Endothelial cell of umbilical vein (primary cell): ENCODE data around the gene NMT2. TPM values are rescaled to one million over a fixed set of nuclear protein-coding genes. Genes with fewer than 3 reads are reported as not detected.

Experiments
- BruUV-seq: library from RNA; stranded (reverse); fragments of 400-500 nt; replicated peaks from 2 replicates; lab custom pipeline; 2021; lab: Mats Ljungman, UMichigan
- CTCF ChIA-PET: fragments of 300-600, 350-600 bp; sonication (Branson Sonifier 250); formaldehyde crosslinking; loops from one replicate; lab custom pipeline; 2021; ENCODE audit warnings: antibody characterized with exemption, inconsistent platforms; lab: Charles Lee
- POLR2A ChIA-PET: fragments of 300-600, 350-600 bp; sonication (Branson Sonifier 250); formaldehyde crosslinking; loops from one replicate; lab custom pipeline; 2021; ENCODE audit warnings: antibody characterized with exemption, inconsistent platforms; lab: Charles Lee
- DNase-seq: peaks from one replicate; pipeline ENCODE4 v3.0.0-alpha.2; 2011; ENCODE audit warnings: low read depth, low spot score
- FAIRE-seq: peaks from 2 replicates; lab custom pipeline; 2011; peaks lifted over from hg19 to GRCh38; lab: Jason Lieb, UNC
- H2AFZ ChIP-seq: 2 replicates; pipeline ENCODE4 v1.6.0; 2012; ENCODE audit warnings: low read depth, low read length, control low read depth, inconsistent platforms
- H3K27ac ChIP-seq: 2 replicates; pipeline ENCODE4 v1.5.1; 2011; ENCODE audit warnings: low read depth, mild to moderate bottlenecking, control low read depth, low read length, moderate library complexity; ENCODE audit not compliant: insufficient read depth
- H3K27me3 ChIP-seq, 2 experiments: 2 replicates each; pipeline versions ENCODE4 v1.6.0 to v1.6.1; 2011; ENCODE audit warnings: low read length in 2 of 2, mixed read lengths in 1 of 2; ENCODE audit not compliant: control insufficient read depth in 2 of 2, insufficient read depth in 2 of 2
- H3K36me3 ChIP-seq, 2 experiments: 2 replicates in 1 of 2; 3 replicates in 1 of 2; pipeline ENCODE4 v1.5.1; 2011; ENCODE audit warnings: low read length in 2 of 2, mild to moderate bottlenecking in 1 of 2, moderate library complexity in 1 of 2; ENCODE audit not compliant: control insufficient read depth in 2 of 2, insufficient read depth in 2 of 2; ENCODE audit errors: extremely low read depth in 1 of 2
- H3K4me1 ChIP-seq: 3 replicates; pipeline ENCODE4 v1.5.1; 2011; ENCODE audit warnings: mild to moderate bottlenecking, low read length; ENCODE audit not compliant: control insufficient read depth, insufficient read depth; ENCODE audit errors: extremely low read depth
- H3K4me2 ChIP-seq: 2 replicates; pipeline ENCODE4 v1.6.1; 2011; ENCODE audit warnings: low read length, control low read depth, mixed read lengths; ENCODE audit not compliant: insufficient read depth
- H3K4me3 ChIP-seq, 3 experiments: fragments of 200-600 bp in 1 of 3; sonication (generic), shearing (Covaris generic) in 1 of 3; replicated peaks in 1 of 3; 2 replicates each; pipeline ENCODE4 v1.5.1; 2011 to 2016; ENCODE audit warnings: control low read depth in 3 of 3, low read length in 3 of 3, mild to moderate bottlenecking in 2 of 3, inconsistent platforms in 1 of 3, low read depth in 1 of 3, moderate library complexity in 1 of 3; ENCODE audit not compliant: insufficient read depth in 1 of 3
- H3K79me2 ChIP-seq: 2 replicates; pipeline ENCODE4 v1.6.0; 2012; ENCODE audit warnings: low read length, inconsistent platforms; ENCODE audit not compliant: control insufficient read depth, insufficient read depth
- H3K9ac ChIP-seq: replicated peaks from 2 replicates; pipeline ENCODE3; 2011; ENCODE audit warnings: low read length, control low read depth; ENCODE audit not compliant: insufficient read depth; ENCODE audit errors: extremely low read depth
- H3K9me1 ChIP-seq: replicated peaks from 3 replicates; pipeline ENCODE4 v1.6.0; 2011; ENCODE audit warnings: mild to moderate bottlenecking, low read length; ENCODE audit not compliant: control insufficient read depth, insufficient read depth; ENCODE audit errors: extremely low read depth
- H3K9me3 ChIP-seq: replicated peaks from 2 replicates; pipeline ENCODE4 v1.5.1; 2012; ENCODE audit warnings: low read length, inconsistent platforms; ENCODE audit not compliant: control insufficient read depth, insufficient read depth
- H4K20me1 ChIP-seq: replicated peaks from 2 replicates; pipeline ENCODE3; 2011; ENCODE audit warnings: mild to moderate bottlenecking, low read length; ENCODE audit not compliant: control insufficient read depth, insufficient read depth; ENCODE audit errors: extremely low read depth
- EZH2 ChIP-seq: IDR thresholded peaks from 2 replicates; pipeline ENCODE4 v1.6.1; 2012; ENCODE audit warnings: borderline replicate concordance, low read depth, mild to moderate bottlenecking, moderate library complexity, low read length, inconsistent platforms; ENCODE audit not compliant: severe bottlenecking
- FOS ChIP-seq: IDR thresholded peaks from 2 replicates; pipeline ENCODE4 v1.6.1; 2011; ENCODE audit warnings: mild to moderate bottlenecking, low read length, moderate library complexity, borderline replicate concordance; ENCODE audit not compliant: insufficient read depth
- GATA2 ChIP-seq: IDR thresholded peaks from 2 replicates; pipeline ENCODE4 v1.7.0; 2011; ENCODE audit warnings: low read depth, mild to moderate bottlenecking, moderate library complexity, mixed read lengths, low read length; ENCODE audit not compliant: insufficient read length, insufficient read depth
- JUN ChIP-seq: IDR thresholded peaks from 2 replicates; pipeline ENCODE4 v1.6.1; 2011; ENCODE audit warnings: borderline replicate concordance, low read depth; ENCODE audit not compliant: insufficient read length, insufficient read depth
- MYC ChIP-seq: IDR thresholded peaks from one replicate; pipeline ENCODE4 v1.6.1; 2011; ENCODE audit warnings: mild to moderate bottlenecking, low read depth, low read length
- POLR2A ChIP-seq: IDR thresholded peaks from 2 replicates; pipeline ENCODE4 v1.6.1; 2012; ENCODE audit warnings: low read depth, mild to moderate bottlenecking, control low read depth, low read length
- POLR2AphosphoS5 ChIP-seq: IDR thresholded peaks from 2 replicates; pipeline ENCODE4 v1.6.1; 2012; ENCODE audit warnings: low read depth, mild to moderate bottlenecking, control low read depth, low read length, moderate library complexity; ENCODE audit not compliant: insufficient read depth
- dilution Hi-C: fragments of 300-500 bp; cut with MboI; formaldehyde crosslinking; loops from one replicate; pipeline ENCODE4 v1.15.0; 2019; ENCODE audit warnings: low sequenced_read_pairs; ENCODE audit not compliant: extremely low pct_ligation_motif_present
- intact Hi-C: fragments of 100-400 bp; cut with micrococcal nuclease; formaldehyde crosslinking; loops from one replicate; pipeline ENCODE4 v1.10.0; 2022
- polyA plus RNA-seq, 4 experiments: library from polyadenylated mRNA; depleted of rRNA in 3 of 4; stranded (reverse) in 3 of 4; unstranded in 1 of 4; fragments of >200 nt; gene quantifications; 2 replicates each; pipeline versions ENCODE4 v1.2.1 to v1.2.3, GENCODE V29; 2011 to 2012; ENCODE audit warnings: missing spikeins in 1 of 4
- total RNA-seq: library from RNA; stranded (reverse); gene quantifications from 2 replicates; pipeline ENCODE4 v1.2.3, GENCODE V29; 2021
- TF ChIP-seq, protein P1 (sequence below): IDR thresholded peaks from 2 replicates; pipeline ENCODE4 v1.6.1; 2011; ENCODE audit not compliant: insufficient read depth, insufficient read length
- TF ChIP-seq, protein P2 (sequence below), 2 donors: IDR thresholded peaks; 1 replicate in 1 of 2; 2 replicates in 1 of 2; pipeline ENCODE4 v1.5.1; 2011; ENCODE audit warnings: low read length in 2 of 2, mild to moderate bottlenecking in 2 of 2, moderate library complexity in 2 of 2, control low read depth in 1 of 2, inconsistent platforms in 1 of 2, low read depth in 1 of 2; ENCODE audit not compliant: insufficient read depth in 1 of 2; ENCODE audit errors: extremely low read depth in 1 of 2

The NMT2 gene
- total and polyA plus RNA-seq, 2 donors (not counting 3 experiments of a cell fraction or from before 2014, with no cell fraction given): 39.0 to 109 TPM

DNA sequence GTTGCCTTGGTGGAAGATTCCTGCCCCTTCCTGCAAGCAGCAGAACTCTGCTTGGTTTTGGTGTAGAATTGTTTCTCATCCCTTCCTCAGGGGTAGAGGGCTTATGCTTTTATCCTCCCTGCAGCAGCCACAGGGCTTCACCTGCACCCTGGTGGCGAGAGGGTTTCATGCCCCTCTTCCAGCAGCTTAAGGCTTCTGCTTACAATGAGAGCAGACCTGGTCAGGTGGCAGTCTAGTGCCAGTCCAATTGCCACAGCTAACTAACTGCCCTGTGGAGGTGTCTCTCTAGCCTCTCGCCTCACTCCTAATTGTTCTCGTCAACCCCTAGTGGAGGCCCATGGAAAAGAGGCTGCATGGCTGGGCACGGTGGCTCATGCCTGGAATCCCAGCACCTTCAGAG lies 99.3 kb downstream of the NMT2 start:
- TF ChIP-seq GATA2 (no peak), POLR2A (no peak), FOS (no peak), EZH2 (no peak), MYC (no peak), POLR2AphosphoS5 (no peak), JUN (no peak)
- TF ChIP-seq, protein P1, sequence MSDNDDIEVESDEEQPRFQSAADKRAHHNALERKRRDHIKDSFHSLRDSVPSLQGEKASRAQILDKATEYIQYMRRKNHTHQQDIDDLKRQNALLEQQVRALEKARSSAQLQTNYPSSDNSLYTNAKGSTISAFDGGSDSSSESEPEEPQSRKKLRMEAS: no peak
- Histone ChIP-seq H4K20me1 (no peaks in the 10 kb centered on the region), H3K27me3 (peaks cover 4 to 6% of the 10 kb centered on the region in 2 experiments), H3K36me3 (no peaks in the 10 kb centered on the region), H3K9me3 (no peaks in the 10 kb centered on the region), H3K9me1 (no peaks in the 10 kb centered on the region), H3K4me2 (no peak overlapping the region), H3K4me1 (no peaks in the 10 kb centered on the region), H3K27ac (no peak overlapping the region), H3K4me3 (no peak overlapping the region), H2AFZ (no peak overlapping the region), H3K9ac (no peak overlapping the region), H3K79me2 (no peaks in the 10 kb centered on the region)
- FAIRE-seq (no peak), DNase-seq (no peak)
- BruUV-seq: no TSS peak
- POLR2A ChIA-PET: no interaction called here
- CTCF ChIA-PET: no interaction called here
- dilution Hi-C loops (no loop called here), intact Hi-C loops (no loop called here)

DNA sequence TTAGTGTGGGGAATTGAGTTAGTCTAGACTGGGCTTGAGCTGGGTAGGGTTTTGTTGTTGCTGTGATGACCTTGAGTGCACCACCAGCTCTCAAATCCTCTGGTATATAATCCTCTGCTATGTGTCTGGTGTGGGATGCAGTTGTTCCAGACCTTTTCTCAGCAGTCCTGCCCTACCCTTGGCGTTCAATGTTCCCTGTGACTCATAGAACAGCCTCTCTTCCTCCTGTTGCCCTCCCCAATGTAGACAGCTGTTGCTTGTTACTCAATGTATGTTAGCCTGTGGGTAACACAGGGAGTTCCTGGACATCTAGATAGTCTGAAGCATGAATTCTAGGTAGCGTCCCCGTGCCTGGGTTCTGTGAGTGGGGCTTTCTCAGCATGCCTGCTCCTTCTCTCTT lies 99.7 kb downstream of the NMT2 start:
- Histone ChIP-seq H3K4me2 (no peak overlapping the region), H3K4me3 (no peak overlapping the region), H2AFZ (no peak overlapping the region), H3K9me3 (no peaks in the 10 kb centered on the region), H3K4me1 (no peaks in the 10 kb centered on the region), H3K36me3 (no peaks in the 10 kb centered on the region), H3K9me1 (no peaks in the 10 kb centered on the region), H4K20me1 (no peaks in the 10 kb centered on the region), H3K27ac (no peak overlapping the region), H3K27me3 (peaks cover 6 to 8% of the 10 kb centered on the region in 2 experiments), H3K9ac (no peak overlapping the region), H3K79me2 (no peaks in the 10 kb centered on the region)
- FAIRE-seq (no peak), DNase-seq (no peak)
- TF ChIP-seq FOS (no peak), POLR2AphosphoS5 (no peak), EZH2 (no peak), POLR2A (no peak), GATA2 (no peak), MYC (no peak), JUN (no peak)
- TF ChIP-seq, protein P1: no peak
- TF ChIP-seq, protein P2, sequence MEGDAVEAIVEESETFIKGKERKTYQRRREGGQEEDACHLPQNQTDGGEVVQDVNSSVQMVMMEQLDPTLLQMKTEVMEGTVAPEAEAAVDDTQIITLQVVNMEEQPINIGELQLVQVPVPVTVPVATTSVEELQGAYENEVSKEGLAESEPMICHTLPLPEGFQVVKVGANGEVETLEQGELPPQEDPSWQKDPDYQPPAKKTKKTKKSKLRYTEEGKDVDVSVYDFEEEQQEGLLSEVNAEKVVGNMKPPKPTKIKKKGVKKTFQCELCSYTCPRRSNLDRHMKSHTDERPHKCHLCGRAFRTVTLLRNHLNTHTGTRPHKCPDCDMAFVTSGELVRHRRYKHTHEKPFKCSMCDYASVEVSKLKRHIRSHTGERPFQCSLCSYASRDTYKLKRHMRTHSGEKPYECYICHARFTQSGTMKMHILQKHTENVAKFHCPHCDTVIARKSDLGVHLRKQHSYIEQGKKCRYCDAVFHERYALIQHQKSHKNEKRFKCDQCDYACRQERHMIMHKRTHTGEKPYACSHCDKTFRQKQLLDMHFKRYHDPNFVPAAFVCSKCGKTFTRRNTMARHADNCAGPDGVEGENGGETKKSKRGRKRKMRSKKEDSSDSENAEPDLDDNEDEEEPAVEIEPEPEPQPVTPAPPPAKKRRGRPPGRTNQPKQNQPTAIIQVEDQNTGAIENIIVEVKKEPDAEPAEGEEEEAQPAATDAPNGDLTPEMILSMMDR (IDR thresholded peaks at IDR 0.05; ENCODE audit: extremely low read depth in 1 of 2, insufficient read depth in 1 of 2, low read depth in 1 of 2, low read length in 2 of 2): no peak
- intact Hi-C loops: no loop called here
- BruUV-seq: no TSS peak
- ChIA-PET POLR2A (no interaction called here), CTCF (no interaction called here)
- dilution Hi-C loops: no loop called here
